Forelimb muscle (tissue), 1 donor: ENCODE measurements around the gene NUDT2. TPM values are rescaled to one million over a fixed set of nuclear protein-coding genes. Genes with fewer than 3 reads are reported as not detected.
A peak's percentile ranks its signal among the peaks of the same experiment; 100 is the strongest.
"Not testable (repeated sequence)": the region's sequence is repeated elsewhere in the genome, so short reads cannot be mapped to it uniquely, and the experiment has no call there.

ENCODE experiments used
- DNase-seq: peaks from one replicate; pipeline ENCODE4 v3.0.0-alpha.2; 2013; ENCODE audit warnings: low read depth
- polyA plus RNA-seq: library from polyadenylated mRNA; unstranded; fragments of 120-200 nt; gene quantifications from one replicate; pipeline ENCODE4 v1.2.1, GENCODE V29; 2013; ENCODE audit not compliant: insufficient read length

Gene NUDT2
- polyA plus RNA-seq, 1 donor, result 27.4 TPM

DNA sequence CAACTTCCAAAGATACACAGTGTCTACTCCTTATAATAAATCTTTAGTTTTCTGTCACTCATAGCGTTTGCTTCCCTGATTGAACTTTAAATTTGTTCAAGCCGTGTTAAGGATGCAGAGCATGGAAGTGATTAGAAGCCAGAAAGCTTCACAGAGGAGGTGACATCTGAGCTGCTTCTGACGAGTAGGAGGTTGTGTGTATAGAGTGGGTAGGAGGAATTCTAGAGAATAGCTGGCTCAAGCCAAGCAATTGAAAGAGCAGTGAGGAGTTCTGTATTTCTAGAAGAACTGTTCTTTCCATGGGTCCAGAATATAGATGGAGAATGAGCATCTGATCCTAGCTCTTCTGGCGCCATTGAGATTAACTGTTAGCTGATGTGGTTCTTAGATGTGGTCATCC, 6.0 kb downstream of the NUDT2 start:
- no peak for DNase-seq

DNA sequence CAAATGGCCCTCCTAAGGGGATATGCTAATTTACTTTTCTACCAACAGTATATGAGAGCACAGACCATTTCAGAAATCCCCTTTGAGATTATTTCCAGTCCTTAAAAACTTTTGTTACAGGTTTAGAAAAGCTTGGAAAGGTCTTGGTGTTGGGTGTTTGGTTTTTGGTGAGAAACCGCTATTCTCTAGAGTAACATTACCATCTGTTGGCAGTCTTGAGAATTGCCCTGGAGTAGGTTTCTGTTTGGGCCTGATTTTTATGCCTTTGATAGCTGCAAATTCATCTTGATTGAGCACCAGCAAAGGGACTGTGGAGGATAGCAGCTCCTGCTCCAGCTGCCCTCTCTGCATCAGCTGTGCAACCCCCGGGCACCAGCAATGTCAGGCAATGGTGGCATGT, 8.0 kb downstream of the NUDT2 start:
- no peak for DNase-seq

DNA sequence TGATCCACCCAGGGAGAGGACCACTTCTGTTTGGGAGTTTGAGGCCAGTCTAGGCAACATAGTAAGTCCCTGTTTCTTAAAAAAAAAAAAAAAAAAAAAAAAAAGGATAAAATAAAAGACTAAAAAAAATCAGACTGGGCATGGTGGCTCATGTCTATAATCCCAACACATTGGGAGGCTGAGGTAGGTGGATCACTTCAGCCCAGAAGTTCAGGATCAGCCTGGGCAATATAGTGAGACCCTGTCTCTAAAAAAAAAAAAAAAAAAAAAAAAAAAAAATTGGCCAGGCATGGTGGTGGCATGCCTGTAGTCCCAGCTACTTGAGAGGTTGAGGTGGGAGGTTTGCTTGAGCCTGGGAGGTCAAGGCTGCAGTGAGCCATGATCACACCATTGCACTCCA, 8.7 kb downstream of the NUDT2 start:
- DNase-seq, result not testable (repeated sequence)

DNA sequence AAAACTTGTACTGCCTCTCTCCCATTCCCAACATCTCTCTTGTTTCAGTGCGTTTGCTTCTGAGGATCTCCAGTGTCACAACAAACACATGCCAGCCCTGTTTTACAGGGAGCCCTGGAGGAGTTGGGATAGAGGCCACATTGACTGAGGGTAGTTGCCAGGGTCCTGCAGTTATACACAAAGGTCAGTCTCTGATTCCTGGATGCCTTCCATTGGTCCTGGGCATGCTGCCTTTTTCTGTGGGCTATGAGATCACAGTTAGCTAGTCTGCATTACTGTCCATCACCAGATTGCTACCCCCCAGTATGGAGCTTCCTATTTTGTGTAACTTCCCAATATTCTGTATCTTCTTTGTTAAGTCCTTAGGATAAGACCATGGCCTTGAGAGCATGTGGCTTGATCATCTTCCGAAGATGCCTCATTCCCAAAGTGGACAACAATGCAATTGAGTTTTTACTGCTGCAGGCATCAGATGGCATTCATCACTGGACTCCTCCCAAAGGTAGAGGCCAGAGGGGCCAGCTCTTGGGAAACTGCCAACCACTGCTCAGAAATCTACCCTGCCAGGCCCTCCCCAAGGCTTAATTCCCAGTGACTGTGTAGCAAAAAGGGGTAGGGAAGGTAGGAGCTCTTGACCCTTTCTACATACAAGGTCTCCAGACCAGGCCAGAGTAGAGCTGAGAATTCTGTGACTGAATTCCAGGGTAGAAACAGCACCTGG, 9.5 kb downstream of the NUDT2 start:
- no peak for DNase-seq

DNA sequence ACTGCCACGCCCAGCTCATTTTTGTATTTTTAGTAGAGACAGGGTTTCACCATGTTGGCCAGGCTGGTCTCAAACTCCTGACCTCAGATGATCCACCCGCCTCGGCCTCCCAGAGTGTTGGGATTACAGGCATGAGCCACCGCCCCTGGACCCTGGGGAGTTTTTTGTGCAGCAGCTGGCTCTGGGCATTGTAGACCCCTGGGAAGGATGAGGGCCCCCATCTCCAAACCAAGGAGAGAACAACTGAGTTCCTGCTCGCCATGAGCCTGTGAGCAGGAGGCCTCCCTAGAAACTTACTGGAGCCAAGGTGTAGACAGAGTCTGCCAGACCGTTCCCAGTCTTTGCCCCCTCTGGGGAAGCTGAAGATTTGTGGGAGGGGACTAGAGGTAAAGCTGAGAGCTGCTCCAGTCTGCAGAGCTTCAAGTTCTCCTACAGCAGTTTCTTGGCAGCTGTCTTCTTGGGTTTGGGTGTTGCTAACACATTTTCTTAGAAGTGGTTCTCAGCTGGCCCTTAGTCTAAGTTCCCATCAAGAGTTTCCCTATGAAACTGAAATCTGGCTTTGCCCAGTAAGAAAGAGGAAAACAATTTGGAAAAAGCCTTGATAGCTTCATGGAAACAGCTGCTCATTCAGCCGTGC, 12.4 kb downstream of the NUDT2 start:
- no peak for DNase-seq

DNA sequence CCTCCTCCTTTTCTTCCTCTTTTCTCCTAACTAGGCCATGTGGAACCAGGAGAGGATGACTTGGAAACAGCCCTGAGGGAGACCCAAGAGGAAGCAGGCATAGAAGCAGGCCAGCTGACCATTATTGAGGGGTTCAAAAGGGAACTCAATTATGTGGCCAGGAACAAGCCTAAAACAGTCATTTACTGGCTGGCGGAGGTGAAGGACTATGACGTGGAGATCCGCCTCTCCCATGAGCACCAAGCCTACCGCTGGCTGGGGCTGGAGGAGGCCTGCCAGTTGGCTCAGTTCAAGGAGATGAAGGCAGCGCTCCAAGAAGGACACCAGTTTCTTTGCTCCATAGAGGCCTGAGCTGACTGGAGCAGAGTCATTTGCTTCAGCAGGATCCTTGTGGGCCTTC, 13.7 kb downstream of the NUDT2 start:
- DNase-seq, result peak; percentile 72

DNA sequence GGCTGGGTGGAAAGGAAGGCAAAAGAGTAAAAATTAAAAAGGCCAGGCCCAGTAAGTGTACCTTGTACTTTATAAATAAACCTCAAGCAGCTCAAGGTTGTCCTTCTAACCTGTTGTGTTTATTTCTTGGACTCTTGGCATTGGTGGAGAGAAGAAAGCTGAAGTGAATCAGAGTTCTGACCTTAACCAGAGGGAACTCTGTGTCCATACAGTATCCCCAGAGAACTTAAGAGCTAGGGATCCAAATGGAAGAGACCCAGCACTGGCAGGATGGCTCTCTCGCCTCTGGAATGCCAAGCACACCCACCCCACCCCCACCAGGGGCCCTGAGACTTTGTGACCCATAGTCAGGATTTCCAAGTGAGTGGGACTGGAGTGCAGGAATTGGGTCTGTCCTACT, 14.2 kb downstream of the NUDT2 start:
- no peak for DNase-seq

DNA sequence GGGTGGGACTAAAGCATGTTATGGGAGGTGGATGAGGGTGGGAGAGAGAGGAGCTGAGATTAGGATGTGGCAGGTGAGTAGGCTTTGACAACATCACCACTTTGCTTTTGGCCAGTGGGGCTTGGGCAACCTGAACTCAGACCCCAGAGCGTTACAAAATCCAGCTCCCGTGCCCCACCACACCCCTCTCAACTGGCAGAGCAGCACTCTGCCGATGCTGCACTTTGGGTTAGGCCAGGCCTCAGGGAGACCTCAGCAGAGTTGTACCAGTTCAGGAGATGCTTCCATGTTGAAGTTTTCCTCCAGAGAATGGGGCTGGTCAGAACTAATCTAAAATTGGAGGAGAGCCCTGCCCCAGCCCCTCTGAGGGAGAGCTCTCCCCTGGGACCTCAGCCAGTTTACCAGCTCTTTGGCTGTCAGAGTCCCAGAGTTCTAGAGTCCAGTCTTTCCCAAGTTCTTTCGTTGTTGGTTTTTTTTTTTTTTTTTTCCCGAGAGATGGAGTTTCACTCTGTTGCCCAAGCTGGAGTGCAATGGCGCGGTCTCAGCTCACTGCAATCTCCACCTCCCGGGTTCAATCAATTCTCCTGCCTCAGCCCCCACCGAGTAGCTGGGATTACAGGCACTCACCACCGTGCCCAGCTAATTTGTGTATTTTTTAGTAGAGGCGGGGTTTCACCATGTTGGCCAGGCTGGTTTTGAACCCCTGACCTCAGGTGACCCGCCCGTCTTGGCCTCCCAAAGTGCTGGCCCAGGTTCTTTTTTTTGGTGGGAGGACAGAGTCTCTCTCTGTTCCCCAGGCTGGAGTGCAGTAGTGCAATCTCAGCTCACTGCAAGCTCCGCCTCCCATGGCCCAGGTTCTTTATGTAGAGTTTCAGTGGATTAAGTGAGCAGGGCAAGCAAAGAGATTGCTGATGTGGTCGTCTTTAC, 17.8 kb downstream of the NUDT2 start:
- DNase-seq, result no peak

DNA sequence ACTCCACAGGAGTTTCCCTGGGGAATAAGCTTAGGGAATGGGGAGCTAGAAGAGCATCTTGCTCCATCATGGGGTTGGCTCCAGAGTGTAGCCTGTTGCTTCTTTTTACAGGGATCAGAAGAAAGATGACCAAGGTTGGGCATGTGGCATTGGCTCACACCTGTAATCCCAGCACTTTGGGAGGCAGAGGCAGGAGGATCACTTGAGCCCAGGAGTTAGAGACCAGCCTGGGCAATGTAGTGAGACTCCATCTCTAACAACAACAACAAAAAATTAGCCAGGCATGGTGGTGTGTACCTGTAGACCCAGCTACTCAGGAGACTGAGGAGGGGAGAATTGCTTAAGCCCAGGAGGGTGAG, 18.4 kb downstream of the NUDT2 start:
- no peak for DNase-seq

DNA sequence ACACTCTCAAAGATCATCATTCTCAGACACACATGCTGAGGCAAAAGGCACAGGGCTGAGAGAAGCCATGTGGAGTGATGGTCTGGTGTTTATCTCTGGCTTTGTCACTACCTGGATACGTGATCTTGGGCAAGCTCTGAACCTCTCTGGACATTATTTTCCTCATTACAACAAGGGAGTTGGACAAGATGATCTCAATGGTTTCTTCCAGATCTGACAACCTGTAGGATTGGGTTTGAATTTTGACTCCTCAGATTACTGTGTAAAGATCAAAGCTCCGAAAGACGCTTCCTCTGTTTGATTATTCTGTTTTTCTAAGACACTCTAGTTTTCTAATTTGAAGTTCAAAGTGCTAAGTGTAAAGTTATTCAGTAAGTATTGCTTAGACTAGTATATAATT, 20.0 kb downstream of the NUDT2 start:
- DNase-seq, result no peak

DNA sequence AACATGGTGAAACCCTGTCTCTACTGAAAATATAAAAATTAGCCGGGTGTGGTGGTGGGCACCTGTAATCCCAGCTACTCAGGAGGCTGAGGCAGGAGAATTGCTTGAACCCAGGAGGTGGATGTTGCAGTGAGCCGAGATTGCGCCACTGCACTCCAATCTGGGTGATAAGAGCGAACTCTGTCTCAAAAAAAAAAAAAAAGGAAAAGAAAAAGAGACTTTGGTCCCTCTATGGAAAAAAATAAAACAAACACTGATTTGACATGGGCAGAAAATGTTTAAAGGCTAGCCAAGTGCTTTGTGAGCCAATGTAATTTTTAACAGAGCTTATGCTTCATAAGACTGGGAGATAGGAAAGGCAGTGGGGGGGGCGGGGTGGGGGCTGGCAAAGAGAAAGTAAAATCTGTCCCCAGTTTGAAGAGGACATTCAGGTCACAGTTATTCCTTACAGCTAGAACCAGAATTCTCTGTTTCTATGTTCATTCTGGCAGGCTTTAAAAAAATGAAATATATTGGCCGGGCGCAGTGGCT, 22.8 kb downstream of the NUDT2 start:
- DNase-seq, result not testable (repeated sequence)

DNA sequence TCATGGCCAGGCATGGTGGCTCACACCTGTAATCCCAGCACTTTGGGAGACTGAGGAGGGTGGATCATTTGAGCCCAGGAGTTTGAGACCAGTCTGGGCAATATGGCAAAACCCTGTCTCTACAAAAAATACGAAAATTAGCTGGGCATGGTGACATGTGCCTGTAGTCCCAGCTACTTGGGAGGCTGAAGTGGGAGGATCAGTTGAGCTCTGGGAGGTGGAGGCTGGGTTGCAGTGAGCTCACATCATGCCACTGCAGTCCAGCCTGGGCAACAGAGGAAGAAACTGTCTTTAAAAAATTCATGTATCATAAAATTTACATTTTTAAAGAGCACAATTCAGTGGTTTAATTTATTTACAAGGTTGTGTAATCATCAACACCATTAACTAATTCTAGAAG, 23.6 kb downstream of the NUDT2 start:
- DNase-seq, result not testable (repeated sequence)

DNA sequence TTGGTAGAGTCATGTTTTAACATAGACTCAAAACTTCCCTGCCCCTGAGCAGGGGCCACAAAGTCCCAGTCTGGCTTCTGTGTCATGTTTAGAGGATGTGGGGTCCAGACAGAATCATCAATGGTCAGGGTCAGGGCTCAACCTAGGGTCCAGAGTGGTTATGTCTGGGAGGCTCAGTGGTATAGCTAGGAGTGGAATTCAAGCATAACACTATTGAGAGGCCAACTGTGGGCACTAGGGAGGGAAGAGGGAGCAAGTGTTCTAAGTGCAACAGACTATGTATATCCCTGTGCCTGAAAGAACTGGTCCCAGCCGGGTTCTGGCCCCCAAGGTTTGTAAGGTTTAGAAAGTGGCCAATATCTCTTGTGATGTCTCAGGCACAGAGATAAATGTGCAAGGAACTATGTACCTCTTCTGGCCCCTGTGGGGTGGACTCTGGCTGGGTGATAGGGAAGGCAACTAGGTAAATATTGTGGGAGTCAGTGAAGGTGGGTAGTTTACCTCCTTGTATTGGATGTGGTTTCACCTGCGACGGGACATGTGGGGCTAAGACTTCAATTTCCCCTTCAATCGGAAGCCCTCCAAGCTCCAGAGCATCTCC, 33.3 kb downstream of the NUDT2 start:
- DNase-seq, result no peak

DNA sequence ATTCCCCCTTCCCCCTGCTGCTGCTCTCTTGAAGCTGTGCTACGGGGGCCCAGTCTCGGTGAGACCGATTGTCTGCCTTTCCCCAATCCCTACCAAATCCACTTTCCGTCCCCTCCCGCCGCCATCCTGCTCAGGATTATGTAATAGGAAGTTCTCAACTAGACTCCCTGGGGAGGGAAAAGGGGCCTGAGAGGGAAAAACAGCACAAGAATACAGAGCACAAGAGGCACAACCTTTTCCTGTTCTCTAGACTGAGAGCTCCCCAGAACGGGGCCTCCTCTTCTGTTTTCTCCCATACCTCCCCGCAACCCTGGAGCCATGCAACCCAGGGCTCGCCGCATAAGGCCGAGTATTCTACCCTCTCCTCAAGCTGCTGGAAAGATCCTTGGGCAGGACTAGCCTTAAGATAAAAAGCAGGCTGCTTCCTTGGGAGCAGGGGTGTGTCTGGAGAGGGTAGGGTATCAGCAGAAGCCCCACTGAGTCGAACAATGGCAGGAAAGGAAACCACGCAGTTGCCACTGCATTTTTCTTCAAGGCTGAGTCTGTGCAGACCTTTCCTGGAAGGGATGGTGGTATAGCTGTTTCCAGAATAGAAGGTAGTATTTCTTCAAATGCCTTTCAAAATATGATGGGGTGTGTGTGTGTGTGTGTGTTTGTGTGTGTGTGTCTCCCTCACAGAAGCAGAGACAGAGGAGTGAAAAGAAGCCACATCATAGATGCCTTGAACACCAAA, 34.4 kb downstream of the NUDT2 start:
- DNase-seq, result no peak

DNA sequence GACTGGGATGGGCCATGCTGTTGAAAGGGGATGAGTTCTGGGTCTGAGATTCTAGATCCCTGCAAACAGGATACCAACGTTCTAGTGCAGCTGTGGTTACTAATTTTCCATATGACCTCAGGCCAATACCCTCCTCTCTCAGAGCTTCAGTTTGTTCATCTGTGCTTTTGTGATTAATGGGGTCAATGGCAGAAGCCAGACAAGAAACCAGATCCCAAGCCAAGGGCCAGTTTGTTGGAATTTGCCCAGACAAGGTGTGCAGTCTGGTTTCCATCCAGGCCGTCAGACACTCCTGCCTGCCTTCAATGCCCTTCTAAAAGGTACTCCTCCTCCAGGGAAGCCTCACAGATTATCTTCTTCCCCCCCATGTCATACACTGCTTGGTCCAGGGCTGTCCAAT, 35.9 kb downstream of the NUDT2 start:
- DNase-seq, result no peak

DNA sequence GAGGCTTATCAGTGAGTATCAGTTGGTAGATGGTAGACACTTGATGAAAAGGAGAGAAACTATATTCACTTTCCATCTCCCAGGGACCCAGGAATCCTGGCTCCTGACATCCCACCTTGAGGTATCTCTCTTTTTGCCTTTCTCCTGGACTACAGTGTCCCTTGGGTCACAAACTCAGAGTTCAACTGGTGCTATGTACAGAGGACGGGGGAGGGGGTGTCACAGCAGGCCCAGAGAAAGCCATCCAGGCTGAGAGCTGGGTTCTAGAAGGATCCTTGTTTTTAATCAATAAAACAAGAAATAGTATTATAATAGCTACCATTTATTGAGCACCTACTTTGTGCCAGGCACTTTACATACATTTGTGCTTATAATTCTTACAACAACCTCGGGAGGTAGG, 37.0 kb downstream of the NUDT2 start:
- DNase-seq, result no peak

DNA sequence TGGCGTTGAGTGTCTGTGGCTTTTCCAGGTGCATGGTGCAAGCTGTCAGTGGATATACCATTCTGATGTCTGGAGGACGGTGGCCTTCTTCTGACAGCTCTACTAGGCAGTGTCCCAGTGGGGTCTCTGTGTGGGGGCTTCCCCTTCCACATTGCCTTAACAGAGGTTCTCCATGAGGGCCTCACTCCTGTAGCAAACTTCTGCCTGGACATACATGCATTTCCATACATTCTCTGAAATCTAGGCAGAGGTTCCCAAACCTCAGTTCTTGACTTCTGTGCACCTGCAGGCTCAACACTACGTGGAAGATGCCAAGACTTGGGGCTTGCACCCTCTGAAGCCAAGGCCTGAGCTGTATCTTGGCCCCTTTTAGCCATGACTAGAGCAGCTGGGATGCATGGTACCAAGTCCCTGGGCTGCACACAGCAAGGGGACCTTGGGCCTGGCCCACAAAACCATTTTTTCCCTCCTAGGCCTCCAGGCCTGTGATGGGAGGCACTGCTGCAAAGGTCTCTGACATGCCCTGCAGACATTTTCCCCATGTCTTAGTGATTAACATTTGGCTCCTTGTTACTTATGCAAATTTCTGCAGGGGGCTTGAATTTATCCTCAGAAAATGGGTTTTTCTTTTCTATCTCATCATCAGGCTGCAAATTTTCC, 38.5 kb downstream of the NUDT2 start:
- not testable (repeated sequence) for DNase-seq

DNA sequence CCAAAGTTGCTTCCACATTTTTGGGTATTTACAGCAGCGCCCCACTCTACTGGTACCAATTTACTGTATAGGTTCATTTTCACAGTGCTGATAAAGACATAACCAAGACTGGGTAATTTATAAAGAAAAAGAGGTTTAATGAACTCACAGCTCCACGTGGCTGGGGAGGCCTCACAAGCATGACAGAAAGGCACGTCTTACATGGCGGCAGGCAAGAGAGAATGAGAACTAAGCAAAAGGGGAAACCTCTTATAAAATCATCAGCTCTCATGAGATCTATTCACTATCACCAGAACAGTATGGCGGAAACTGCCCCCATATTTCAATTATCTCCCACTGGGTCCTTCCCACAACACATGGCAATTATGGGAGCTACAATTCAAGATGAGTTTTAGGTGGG, 39.4 kb downstream of the NUDT2 start:
- DNase-seq, result not testable (repeated sequence)

DNA sequence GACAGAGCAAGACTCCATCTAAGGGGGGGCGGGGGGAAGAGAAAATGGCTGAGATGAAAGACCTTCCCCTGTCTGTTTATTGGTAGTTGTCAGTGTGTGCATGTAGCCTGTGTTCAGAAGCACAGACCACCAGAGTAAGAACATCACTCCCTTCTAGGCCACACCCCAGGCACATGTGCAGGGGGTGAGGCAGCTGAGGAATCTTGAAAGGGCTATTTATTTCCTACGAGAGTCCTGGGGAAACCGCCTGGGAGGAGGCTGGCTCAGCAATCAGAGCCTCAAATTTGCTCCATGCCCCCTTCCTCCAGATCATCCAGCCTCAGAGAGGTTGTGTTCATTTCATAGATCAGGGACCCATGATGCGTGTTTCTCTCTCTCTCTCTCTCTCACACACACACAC, 40.3 kb downstream of the NUDT2 start:
- no peak for DNase-seq

DNA sequence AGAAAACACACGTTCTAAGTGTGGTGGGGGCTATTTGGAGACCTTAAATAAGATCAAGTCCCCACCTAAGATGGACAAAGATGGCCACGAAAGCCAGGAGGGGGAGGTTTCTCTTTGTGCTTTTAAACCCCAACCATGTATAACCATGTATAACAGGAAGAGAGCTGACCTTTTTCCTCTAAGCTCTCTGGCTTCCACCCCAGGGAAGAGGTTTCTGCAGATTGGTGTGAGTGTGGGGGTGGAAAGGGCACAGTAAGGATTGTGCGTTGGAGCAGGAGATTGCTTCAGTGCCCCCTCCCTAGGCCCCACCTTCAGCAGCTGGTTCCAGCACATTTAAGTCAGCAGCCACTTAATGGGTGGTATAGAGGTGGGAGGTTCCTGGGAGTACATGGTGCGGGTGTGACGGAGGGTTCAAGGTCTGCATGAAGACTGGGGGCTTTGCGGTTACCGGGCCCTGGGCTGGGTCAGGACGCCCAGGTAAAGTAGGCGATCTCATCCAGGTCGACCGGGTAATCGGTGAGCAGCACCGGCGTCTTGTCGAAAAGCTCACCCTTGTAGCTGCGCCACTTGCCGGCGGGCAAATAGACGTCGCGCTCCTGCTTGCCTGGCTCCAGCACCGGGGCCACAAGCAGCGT, 41.1 kb downstream of the NUDT2 start:
- DNase-seq, result no peak
